SK-MEL-5 (cell line): ENCODE data around the gene DLX1. TPM values are rescaled to one million over a fixed set of nuclear protein-coding genes. Genes with fewer than 3 reads are reported as not detected.
A peak's percentile ranks its signal among the peaks of the same experiment; 100 is the strongest.
"Not testable (repeated sequence)": the region's sequence is repeated elsewhere in the genome, so short reads cannot be mapped to it uniquely, and the experiment has no call there.

Experiments used
- DNase-seq: peaks from one replicate; pipeline ENCODE4 v3.0.0-alpha.2; 2016; ENCODE audit warnings: low read depth, low spot score
- in situ Hi-C: cut with HindIII; loops from 2 replicates; pipeline ENCODE4 v1.10.0; 2016; ENCODE audit warnings: low sequenced_read_pairs, high pct_unique_total_duplicates, low pct_unique_long_range_greater_than_20kb
- total RNA-seq: library from RNA; depleted of rRNA; stranded (reverse); fragments of >200 nt; shearing (Covaris generic); gene quantifications from 2 replicates; pipeline ENCODE4 v1.2.3, GENCODE V29; 2014; rRNA removed

DLX1 gene
- total RNA-seq, 1 experiment from 2014 or later = 3.6 TPM

DNA sequence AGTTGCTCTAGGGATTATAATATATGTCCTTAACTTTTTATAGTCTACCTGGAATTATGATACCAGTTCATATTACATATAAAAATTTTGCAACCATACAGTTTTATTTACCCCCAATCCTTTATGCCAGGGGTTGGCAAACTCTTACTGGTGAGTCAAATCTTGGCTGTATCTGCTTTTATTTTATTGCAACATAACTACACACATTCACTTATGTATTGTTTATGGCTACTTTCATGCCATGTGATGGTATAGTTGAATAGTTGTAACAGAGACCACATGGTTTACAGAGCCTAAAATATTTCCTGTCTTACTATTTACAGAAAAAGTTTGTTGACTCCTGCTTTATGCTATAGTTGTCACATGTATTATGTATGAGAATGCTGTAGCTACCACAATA is 43.2 kb downstream of the DLX1 start:
- DNase-seq = peak; percentile 53
- in situ Hi-C loops = no loop called here

DNA sequence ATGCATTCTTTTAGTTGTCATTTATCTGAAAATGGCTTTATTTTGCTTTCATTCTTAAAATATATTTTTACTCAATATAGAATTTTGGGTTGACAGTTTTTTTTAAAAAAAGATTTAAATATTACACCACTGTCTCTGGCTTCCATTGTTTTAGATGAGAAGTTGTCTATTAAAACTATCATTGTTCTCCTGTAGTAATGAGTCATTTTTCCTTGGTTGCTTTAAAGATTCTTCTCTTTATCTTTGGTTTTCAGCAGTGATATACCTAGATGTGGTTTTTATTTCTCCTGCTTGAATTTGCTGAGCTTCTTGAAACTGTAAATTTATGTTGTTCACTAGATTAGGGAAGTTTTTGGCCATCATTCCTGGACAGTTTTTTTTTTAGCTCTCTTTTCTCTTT is 44.1 kb downstream of the DLX1 start:
- in situ Hi-C loops = no loop called here
- DNase-seq = no peak

DNA sequence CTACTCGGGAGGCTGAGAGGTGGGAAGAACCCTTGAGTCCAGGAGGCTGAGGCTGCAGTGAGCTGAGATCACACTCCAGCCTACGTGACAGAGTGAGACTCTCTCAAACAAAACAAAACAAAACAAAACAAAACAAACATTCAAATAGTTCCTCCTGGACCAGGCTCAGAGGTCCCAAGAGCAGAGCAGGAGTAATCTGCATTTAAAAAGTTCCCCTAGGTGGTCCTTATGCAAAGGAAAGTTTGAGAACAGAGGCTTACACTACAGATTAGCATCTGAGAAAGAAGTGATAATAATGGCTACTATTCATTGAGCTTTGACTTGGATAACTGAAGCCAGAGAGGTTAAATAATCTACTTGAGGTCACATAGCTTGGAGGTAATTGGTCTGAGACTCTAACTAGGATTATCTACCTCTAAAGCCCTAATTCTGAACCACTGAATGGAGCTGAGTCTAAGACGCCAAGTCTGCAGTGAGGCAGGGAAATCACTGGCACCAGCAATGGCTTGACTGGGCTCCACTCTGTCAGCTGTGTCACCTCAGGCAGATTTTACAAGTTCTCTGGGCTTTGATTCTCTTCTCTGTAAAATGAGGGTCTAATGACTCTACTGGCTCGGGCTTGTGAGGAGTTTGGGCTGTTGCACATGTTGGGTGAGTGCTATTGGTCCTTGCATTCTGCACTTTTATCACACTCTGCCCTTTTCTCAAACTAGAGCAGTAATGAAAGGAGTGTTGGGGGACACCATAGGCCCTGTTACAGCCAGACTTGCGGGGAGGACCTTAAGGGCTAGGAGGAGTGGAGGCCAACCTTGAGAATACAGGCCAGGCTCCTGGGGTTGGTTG is 46.6 kb downstream of the DLX1 start:
- in situ Hi-C loops = no loop called here
- no peak for DNase-seq

DNA sequence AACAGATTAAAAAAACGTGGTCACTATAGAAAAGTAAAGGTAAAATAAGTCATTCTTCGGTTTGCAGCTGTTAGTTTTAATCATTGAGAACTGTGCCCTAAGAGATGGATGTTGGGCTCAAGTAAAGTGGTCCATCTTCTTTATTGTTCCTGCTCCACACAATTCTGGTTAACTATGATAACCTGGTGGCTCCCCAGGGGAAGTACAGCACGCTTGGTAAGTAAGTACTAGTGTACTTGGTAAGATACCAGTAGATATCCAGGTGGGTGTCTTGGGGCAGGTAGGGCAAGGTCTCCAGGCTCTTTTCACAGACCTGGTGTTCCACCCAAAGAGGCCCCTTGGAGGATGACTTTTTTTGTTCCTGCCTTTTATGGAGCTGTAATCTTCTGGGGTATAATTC is 49.0 kb downstream of the DLX1 start:
- no peak for DNase-seq
- in situ Hi-C loops = no loop called here

DNA sequence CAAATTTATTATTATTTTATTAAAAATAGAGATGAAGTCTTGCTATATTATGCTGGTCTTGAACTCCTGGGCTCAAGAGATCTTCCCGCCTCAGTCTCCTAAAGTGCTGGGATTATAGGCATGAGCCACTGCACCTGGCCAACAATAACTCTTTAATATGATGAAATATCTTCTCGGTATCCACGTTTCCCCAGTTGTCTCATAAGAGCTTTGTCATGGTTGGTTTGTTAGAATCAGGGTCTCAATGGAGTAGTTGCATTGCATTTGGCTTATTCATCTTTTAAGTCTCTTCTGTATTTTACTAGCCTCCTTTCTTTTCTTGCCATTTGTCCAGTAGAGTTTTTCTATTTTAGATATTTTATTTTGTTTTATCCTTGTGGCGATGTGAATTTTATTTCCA is 50.1 kb downstream of the DLX1 start:
- no peak for DNase-seq
- in situ Hi-C loops = no loop called here

DNA sequence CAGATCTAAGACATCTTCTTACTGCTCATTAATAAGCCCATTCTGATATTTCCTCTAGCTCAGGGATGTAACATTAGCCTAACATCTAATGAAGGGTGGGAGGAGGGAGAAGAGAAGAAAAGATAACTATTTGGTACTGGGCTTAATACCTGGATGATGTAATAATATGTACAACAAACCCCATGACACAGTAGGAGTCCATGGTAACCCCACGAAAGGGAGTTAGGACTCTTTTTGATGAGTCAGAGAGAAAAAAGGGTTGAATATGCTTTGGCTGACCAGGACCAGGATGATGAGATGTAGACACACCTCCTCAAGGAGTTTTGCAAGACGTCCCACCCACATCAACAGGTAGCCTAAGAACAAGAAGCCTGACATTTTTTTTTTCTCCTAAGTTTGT is 51.8 kb downstream of the DLX1 start:
- DNase-seq = no peak
- in situ Hi-C loops = no loop called here

DNA sequence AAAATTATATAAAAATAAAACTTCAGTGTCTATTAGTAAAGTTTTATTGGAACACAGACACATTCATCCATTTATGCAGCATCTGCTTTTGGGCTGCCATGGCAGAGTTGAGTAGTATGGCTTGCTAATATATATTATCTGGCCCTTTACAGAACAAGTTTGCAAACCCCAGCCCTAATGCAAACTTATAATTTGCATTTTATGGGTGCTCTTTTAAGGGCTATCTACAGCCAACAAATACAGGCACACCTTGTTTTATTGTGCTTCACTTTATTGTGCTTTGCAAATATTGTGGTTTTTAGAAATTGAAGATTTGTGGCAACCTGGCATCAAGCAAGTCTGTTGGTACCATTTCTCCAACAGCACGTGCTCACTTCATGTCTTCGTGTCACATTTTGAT is 52.6 kb downstream of the DLX1 start:
- no peak for DNase-seq

DNA sequence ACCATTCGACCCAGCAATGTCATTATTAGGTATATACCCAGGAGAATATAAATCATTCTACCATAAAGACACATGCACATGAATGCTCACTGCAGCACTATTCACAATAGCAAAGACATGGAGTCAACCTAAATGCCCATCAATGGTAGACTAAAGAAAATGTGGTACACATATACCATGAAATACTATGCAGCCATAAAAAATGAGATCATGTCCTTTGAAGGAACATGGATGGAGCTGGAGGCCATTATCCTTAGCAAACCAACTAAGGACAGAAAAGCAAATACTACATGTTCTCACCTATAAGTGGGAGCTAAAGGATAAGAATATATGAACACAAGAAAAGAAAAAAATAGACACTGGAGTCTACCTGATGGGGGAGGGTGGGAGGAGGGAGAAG is 53.4 kb downstream of the DLX1 start:
- in situ Hi-C loops, DNase-seq: not testable (repeated sequence)

More for the DNA sequence above, 52.6 kb downstream of the DLX1 start:
- in situ Hi-C loops = no loop called here

Other genes starting within 250 kb of the DLX1 start
- gene SLC25A12, start 191.3 kb upstream of the DLX1 start, total RNA-seq = 28.2 and 28.9 TPM in 2 replicates
- 46.4 and 54.0 TPM in 2 replicates for gene HAT1, start 163.0 kb upstream of the DLX1 start, total RNA-seq
- gene METAP1D, start 85.6 kb upstream of the DLX1 start, total RNA-seq = 7.6 and 10.8 TPM in 2 replicates
- 0.48 and 0.85 TPM in 2 replicates for gene DLX2, start 17.4 kb downstream of the DLX1 start, total RNA-seq